ENCODE data around the gene ACTR6.

DNA sequence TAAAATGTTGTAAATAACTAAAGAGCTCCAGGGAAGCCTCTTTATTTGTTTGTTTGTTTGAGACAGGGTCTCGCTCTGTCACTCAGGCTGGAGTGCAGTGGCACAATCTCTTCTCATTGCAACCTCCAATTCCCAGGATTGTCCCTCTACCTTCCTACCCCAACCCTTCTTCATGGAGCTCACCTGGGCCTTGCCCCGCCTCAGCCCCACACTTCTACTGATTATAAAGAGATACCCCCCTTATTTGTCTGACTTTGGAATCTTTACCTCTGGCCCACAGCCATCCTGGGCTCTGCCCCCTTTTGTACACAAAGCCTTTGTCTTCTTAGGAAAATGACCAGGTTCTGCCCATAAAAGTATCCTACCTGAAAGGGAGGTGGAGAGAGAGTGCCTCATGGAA, 48.8 kb upstream of the ACTR6 start:
- TF ChIP-seq POLR2AphosphoS5 (IDR thresholded peaks at IDR 0.05) (no peak), POLR2A (IDR thresholded peaks at IDR 0.05) (no peak), CTCF (IDR thresholded peaks at IDR 0.05) (no peak), EP300 (IDR thresholded peaks at IDR 0.05) (no peak)
